Measurements from ENCODE around the gene ZNF133.

Gene ZNF133

GRCh38 chr20:18321976-18322950, 33.9 kb downstream of the ZNF133 start:
- no peak overlapping the region for H2AFZ ChIP-seq (ENCODE audit: low read length)
- no peak overlapping the region for H3K9ac ChIP-seq (ENCODE audit: low read length)
- no peaks in the 10 kb centered on the region for H3K79me2 ChIP-seq (ENCODE audit: low read length)
- H3K27ac ChIP-seq (ENCODE audit: low read length) = no peak overlapping the region
- no peaks in the 10 kb centered on the region for H3K4me1 ChIP-seq (ENCODE audit: low read length)
- H3K4me3 ChIP-seq (ENCODE audit: low read length) = no peak overlapping the region
- no peak overlapping the region for H3K4me2 ChIP-seq (ENCODE audit: low read depth, low read length)
- no peaks in the 10 kb centered on the region for H4K20me1 ChIP-seq (ENCODE audit: insufficient read depth, low read length)
- no peak for DNase-seq
- H3K27me3 ChIP-seq (replicated peaks; ENCODE audit: insufficient read depth, low read length) = no peaks in the 10 kb centered on the region
- H3K9me2 ChIP-seq (replicated peaks; ENCODE audit: insufficient read depth, low read length) = no peaks in the 10 kb centered on the region
- H3K36me3 ChIP-seq (replicated peaks; ENCODE audit: insufficient read depth, low read length) = no peaks in the 10 kb centered on the region
- no peak for TF ChIP-seq EZH2 (optimal IDR thresholded peaks at IDR 0.05; ENCODE audit: low read depth, low read length)
- TF ChIP-seq EZH2phosphoT487 (IDR thresholded peaks at IDR 0.05; ENCODE audit: low read length) = no peak
- no peaks in the 10 kb centered on the region for H3F3A ChIP-seq (ENCODE audit: insufficient read depth, low read length)
- no peaks in the 10 kb centered on the region for H3K9me3 ChIP-seq (replicated peaks; ENCODE audit: insufficient read depth, low read length)

DNA sequence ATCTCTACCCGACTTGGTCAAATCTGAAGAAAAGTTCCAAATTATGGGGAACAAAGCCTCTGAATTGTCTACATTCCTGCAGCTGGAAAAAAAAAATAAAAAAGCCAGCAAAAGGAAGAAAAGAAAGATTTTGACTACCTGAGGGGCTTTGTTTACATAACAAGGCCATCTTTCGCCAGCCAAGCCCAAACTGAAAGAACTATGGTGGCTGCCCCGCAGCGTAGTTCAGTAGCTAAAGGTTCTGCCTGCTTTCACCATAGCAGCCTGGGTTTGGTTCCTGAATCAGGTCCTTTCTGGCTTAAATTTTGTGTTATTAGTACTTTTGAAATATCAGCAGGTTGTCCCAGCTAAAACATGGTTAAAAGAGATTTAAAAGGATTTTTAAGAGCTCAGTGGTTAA, 35.4 kb downstream of the ZNF133 start:
- Histone ChIP-seq H3K4me3 (ENCODE audit: low read length) (no peak overlapping the region), H3K27ac (ENCODE audit: low read length) (no peak overlapping the region), H3K27me3 (replicated peaks; ENCODE audit: insufficient read depth, low read length) (no peaks in the 10 kb centered on the region), H2AFZ (ENCODE audit: low read length) (no peak overlapping the region), H3K4me2 (ENCODE audit: low read depth, low read length) (no peak overlapping the region), H3K36me3 (replicated peaks; ENCODE audit: insufficient read depth, low read length) (no peaks in the 10 kb centered on the region), H3F3A (ENCODE audit: insufficient read depth, low read length) (no peaks in the 10 kb centered on the region), H3K4me1 (ENCODE audit: low read length) (no peaks in the 10 kb centered on the region), H3K79me2 (ENCODE audit: low read length) (no peaks in the 10 kb centered on the region), H4K20me1 (ENCODE audit: insufficient read depth, low read length) (no peaks in the 10 kb centered on the region), H3K9me3 (replicated peaks; ENCODE audit: insufficient read depth, low read length) (no peaks in the 10 kb centered on the region), H3K9ac (ENCODE audit: low read length) (no peak overlapping the region), H3K9me2 (replicated peaks; ENCODE audit: insufficient read depth, low read length) (no peaks in the 10 kb centered on the region)
- TF ChIP-seq EZH2phosphoT487 (IDR thresholded peaks at IDR 0.05; ENCODE audit: low read length) (no peak), EZH2 (optimal IDR thresholded peaks at IDR 0.05; ENCODE audit: low read depth, low read length) (no peak)
- TF ChIP-seq, protein P1, sequence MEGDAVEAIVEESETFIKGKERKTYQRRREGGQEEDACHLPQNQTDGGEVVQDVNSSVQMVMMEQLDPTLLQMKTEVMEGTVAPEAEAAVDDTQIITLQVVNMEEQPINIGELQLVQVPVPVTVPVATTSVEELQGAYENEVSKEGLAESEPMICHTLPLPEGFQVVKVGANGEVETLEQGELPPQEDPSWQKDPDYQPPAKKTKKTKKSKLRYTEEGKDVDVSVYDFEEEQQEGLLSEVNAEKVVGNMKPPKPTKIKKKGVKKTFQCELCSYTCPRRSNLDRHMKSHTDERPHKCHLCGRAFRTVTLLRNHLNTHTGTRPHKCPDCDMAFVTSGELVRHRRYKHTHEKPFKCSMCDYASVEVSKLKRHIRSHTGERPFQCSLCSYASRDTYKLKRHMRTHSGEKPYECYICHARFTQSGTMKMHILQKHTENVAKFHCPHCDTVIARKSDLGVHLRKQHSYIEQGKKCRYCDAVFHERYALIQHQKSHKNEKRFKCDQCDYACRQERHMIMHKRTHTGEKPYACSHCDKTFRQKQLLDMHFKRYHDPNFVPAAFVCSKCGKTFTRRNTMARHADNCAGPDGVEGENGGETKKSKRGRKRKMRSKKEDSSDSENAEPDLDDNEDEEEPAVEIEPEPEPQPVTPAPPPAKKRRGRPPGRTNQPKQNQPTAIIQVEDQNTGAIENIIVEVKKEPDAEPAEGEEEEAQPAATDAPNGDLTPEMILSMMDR (IDR thresholded peaks at IDR 0.05; ENCODE audit: low read length) = no peak
- DNase-seq = no peak

GRCh38 chr20:18324596-18325089, 36.3 kb downstream of the ZNF133 start:
- H3K9ac ChIP-seq (ENCODE audit: low read length) = no peak overlapping the region
- no peaks in the 10 kb centered on the region for H4K20me1 ChIP-seq (ENCODE audit: insufficient read depth, low read length)
- no peaks in the 10 kb centered on the region for H3K9me2 ChIP-seq (replicated peaks; ENCODE audit: insufficient read depth, low read length)
- no peak for DNase-seq
- H3K9me3 ChIP-seq (replicated peaks; ENCODE audit: insufficient read depth, low read length) = no peaks in the 10 kb centered on the region
- no peaks in the 10 kb centered on the region for H3K36me3 ChIP-seq (replicated peaks; ENCODE audit: insufficient read depth, low read length)
- no peaks in the 10 kb centered on the region for H3F3A ChIP-seq (ENCODE audit: insufficient read depth, low read length)
- H3K27ac ChIP-seq (ENCODE audit: low read length) = no peak overlapping the region
- no peak overlapping the region for H2AFZ ChIP-seq (ENCODE audit: low read length)
- no peak overlapping the region for H3K4me2 ChIP-seq (ENCODE audit: low read depth, low read length)
- H3K79me2 ChIP-seq (ENCODE audit: low read length) = no peaks in the 10 kb centered on the region
- H3K27me3 ChIP-seq (replicated peaks; ENCODE audit: insufficient read depth, low read length) = no peaks in the 10 kb centered on the region
- no peaks in the 10 kb centered on the region for H3K4me1 ChIP-seq (ENCODE audit: low read length)
- TF ChIP-seq EZH2phosphoT487 (IDR thresholded peaks at IDR 0.05; ENCODE audit: low read length) (no peak), EZH2 (optimal IDR thresholded peaks at IDR 0.05; ENCODE audit: low read depth, low read length) (no peak)
- TF ChIP-seq, protein P1 (IDR thresholded peaks at IDR 0.05; ENCODE audit: low read length) = no peak
- H3K4me3 ChIP-seq (ENCODE audit: low read length) = no peak overlapping the region

Data from MM.1S (cell line).